Measurements from ENCODE around the gene SLC4A2. TPM values are rescaled to one million over a fixed set of nuclear protein-coding genes. Genes with fewer than 3 reads are reported as not detected.

SLC4A2 gene
- total RNA-seq, 5 donors from 2014 or later (not counting 1 experiment from before 2014, with no cell fraction given): 52.0 to 91.5 (median 74.4) TPM

- H3K4me3 ChIP-seq (ENCODE audit: control insufficient read depth in 1 of 2, extremely low read depth in 1 of 2, low read length in 1 of 2): no peak overlapping the region
- no peaks in the 10 kb centered on the region for H3K9me3 ChIP-seq
- Mint-ChIP-seq H3K9me3 (no peaks in the 10 kb centered on the region), H3K4me1 (peaks cover 0 to 11% (median 8%) of the 10 kb centered on the region in 3 donors), H3K27me3 (no peaks in the 10 kb centered on the region), H3K36me3 (no peaks in the 10 kb centered on the region), H3K4me3 (no peak overlapping the region), H3K27ac (peak overlapping the region in 1 of 2 donors; percentile 73)
- CTCF ChIA-PET: no interaction called here
- H3K36me3 ChIP-seq (ENCODE audit: control insufficient read depth in 2 of 2, extremely low read depth in 1 of 2, insufficient read depth in 1 of 2, low read length in 1 of 2): no peaks in the 10 kb centered on the region
- 78% methylated on average over 14 of the region's 17 CpGs for WGBS (ENCODE audit: insufficient coverage)
- peaks cover 0 to 10% of the 10 kb centered on the region in 2 experiments for H3K4me1 ChIP-seq (ENCODE audit: control insufficient read depth in 1 of 2, extremely low read depth in 1 of 2, insufficient read depth in 2 of 2, low read length in 2 of 2)
- peak in 2 of 4 experiments; percentile 32 to 58 for ATAC-seq (replicated peaks in 1 of 4)
- POLR2A ChIA-PET: interaction anchor here in 1 of 2 donors (0.7 kb wide), 1 partner anchor 964 kb away, joined by 4 read pairs; no protein-coding TSS in a partner anchor
- DNase-seq: peak in 1 of 35 experiments; percentile 34
- H3K27ac ChIP-seq (ENCODE audit: low read length): peak overlapping the region; percentile 29
- H3K27me3 ChIP-seq (replicated peaks in 1 of 2; ENCODE audit: control insufficient read depth in 2 of 2, extremely low read depth in 1 of 2, insufficient read depth in 2 of 2, low read length in 1 of 2): no peaks in the 10 kb centered on the region
Measured at GRCh38 chr7:151095828-151096475, 36.6 kb downstream of the SLC4A2 start.

GRCh38 chr7:151099486-151100211, 40.3 kb downstream of the SLC4A2 start:
- no peaks in the 10 kb centered on the region for H3K9me3 Mint-ChIP-seq
- no peaks in the 10 kb centered on the region for H3K9me3 ChIP-seq
- peaks cover 0 to 10% of the 10 kb centered on the region in 2 experiments for H3K4me1 ChIP-seq (ENCODE audit: control insufficient read depth in 1 of 2, extremely low read depth in 1 of 2, insufficient read depth in 2 of 2, low read length in 2 of 2)
- POLR2A ChIA-PET: no interaction called here
- no peak overlapping the region for H3K27ac ChIP-seq (ENCODE audit: low read length)
- peaks cover 0 to under 1% of the 10 kb centered on the region in 2 donors for H3K36me3 ChIP-seq (ENCODE audit: control insufficient read depth in 2 of 2, extremely low read depth in 1 of 2, insufficient read depth in 1 of 2, low read length in 1 of 2)
- ATAC-seq (replicated peaks in 1 of 4) (no peak), DNase-seq (no peak)
- CTCF ChIA-PET: interaction anchor here in 1 of 2 donors (0.5 kb wide), 1 partner anchor 320 kb away, joined by 3 read pairs; no protein-coding TSS in a partner anchor
- H3K27me3 ChIP-seq (replicated peaks in 1 of 2; ENCODE audit: control insufficient read depth in 2 of 2, extremely low read depth in 1 of 2, insufficient read depth in 2 of 2, low read length in 1 of 2): no peaks in the 10 kb centered on the region
- H3K27me3 Mint-ChIP-seq: no peaks in the 10 kb centered on the region
- no peak overlapping the region for H3K4me3 Mint-ChIP-seq
- WGBS (ENCODE audit: insufficient coverage): 90% methylated on average over 12 of the region's 20 CpGs
- no peak overlapping the region for H3K27ac Mint-ChIP-seq
- peaks cover 6% of the 10 kb centered on the region for H3K36me3 Mint-ChIP-seq
- H3K4me3 ChIP-seq (ENCODE audit: control insufficient read depth in 1 of 2, extremely low read depth in 1 of 2, low read length in 1 of 2): no peak overlapping the region
- peaks cover 0 to 8% (median 3%) of the 10 kb centered on the region in 3 donors for H3K4me1 Mint-ChIP-seq

- Mint-ChIP-seq H3K9me3 (no peaks in the 10 kb centered on the region), H3K4me1 (peaks cover 0 to 2% (median 2%) of the 10 kb centered on the region in 3 donors), H3K36me3 (peaks cover 6% of the 10 kb centered on the region), H3K27me3 (no peaks in the 10 kb centered on the region), H3K4me3 (no peak overlapping the region), H3K27ac (no peak overlapping the region)
- no peaks in the 10 kb centered on the region for H3K27me3 ChIP-seq (replicated peaks in 1 of 2; ENCODE audit: control insufficient read depth in 2 of 2, extremely low read depth in 1 of 2, insufficient read depth in 2 of 2, low read length in 1 of 2)
- no peaks in the 10 kb centered on the region for H3K9me3 ChIP-seq
- ATAC-seq (replicated peaks in 1 of 4) (no peak), DNase-seq (no peak)
- CTCF ChIA-PET: no interaction called here
- no peak overlapping the region for H3K4me3 ChIP-seq (ENCODE audit: control insufficient read depth in 1 of 2, extremely low read depth in 1 of 2, low read length in 1 of 2)
- peaks cover 0 to 4% of the 10 kb centered on the region in 2 experiments for H3K4me1 ChIP-seq (ENCODE audit: control insufficient read depth in 1 of 2, extremely low read depth in 1 of 2, insufficient read depth in 2 of 2, low read length in 2 of 2)
- peaks cover 0 to 3% of the 10 kb centered on the region in 2 donors for H3K36me3 ChIP-seq (ENCODE audit: control insufficient read depth in 2 of 2, extremely low read depth in 1 of 2, insufficient read depth in 1 of 2, low read length in 1 of 2)
- 90% methylated on average over 9 of the region's 10 CpGs for WGBS (ENCODE audit: insufficient coverage)
- POLR2A ChIA-PET: no interaction called here
- H3K27ac ChIP-seq (ENCODE audit: low read length): no peak overlapping the region
Measured at GRCh38 chr7:151100921-151101320, 41.5 kb downstream of the SLC4A2 start.

- peaks cover 6% of the 10 kb centered on the region for H3K36me3 Mint-ChIP-seq
- DNase-seq (no peak), ATAC-seq (replicated peaks in 1 of 4) (no peak)
- Histone ChIP-seq H3K27me3 (replicated peaks in 1 of 2; ENCODE audit: control insufficient read depth in 2 of 2, extremely low read depth in 1 of 2, insufficient read depth in 2 of 2, low read length in 1 of 2) (no peaks in the 10 kb centered on the region), H3K4me1 (ENCODE audit: control insufficient read depth in 1 of 2, extremely low read depth in 1 of 2, insufficient read depth in 2 of 2, low read length in 2 of 2) (no peaks in the 10 kb centered on the region), H3K4me3 (ENCODE audit: control insufficient read depth in 1 of 2, extremely low read depth in 1 of 2, low read length in 1 of 2) (no peak overlapping the region), H3K9me3 (no peaks in the 10 kb centered on the region), H3K36me3 (ENCODE audit: control insufficient read depth in 2 of 2, extremely low read depth in 1 of 2, insufficient read depth in 1 of 2, low read length in 1 of 2) (peaks cover 0 to 3% of the 10 kb centered on the region in 2 donors), H3K27ac (ENCODE audit: low read length) (no peak overlapping the region)
- no peaks in the 10 kb centered on the region for H3K27me3 Mint-ChIP-seq
- no peaks in the 10 kb centered on the region for H3K4me1 Mint-ChIP-seq
- ChIA-PET CTCF (no interaction called here), POLR2A (interaction anchor here in 1 of 2 donors (0.7 kb wide), 1 partner anchor 17 kb away, joined by 4 read pairs; no protein-coding TSS in a partner anchor)
- H3K27ac Mint-ChIP-seq: no peak overlapping the region
- no peaks in the 10 kb centered on the region for H3K9me3 Mint-ChIP-seq
- no peak overlapping the region for H3K4me3 Mint-ChIP-seq
- 93% methylated on average over 15 of the region's 24 CpGs for WGBS (ENCODE audit: insufficient coverage)
Measured at GRCh38 chr7:151101621-151102396, 42.4 kb downstream of the SLC4A2 start.

GRCh38 chr7:151102991-151103390, 43.6 kb downstream of the SLC4A2 start:
- ChIA-PET POLR2A (no interaction called here), CTCF (interaction anchor here in 1 of 2 donors (0.6 kb wide), 1 partner anchor 8 kb away, joined by 3 read pairs; no protein-coding TSS in a partner anchor)
- Histone ChIP-seq H3K27me3 (replicated peaks in 1 of 2; ENCODE audit: control insufficient read depth in 2 of 2, extremely low read depth in 1 of 2, insufficient read depth in 2 of 2, low read length in 1 of 2) (no peaks in the 10 kb centered on the region), H3K4me3 (ENCODE audit: control insufficient read depth in 1 of 2, extremely low read depth in 1 of 2, low read length in 1 of 2) (no peak overlapping the region), H3K36me3 (ENCODE audit: control insufficient read depth in 2 of 2, extremely low read depth in 1 of 2, insufficient read depth in 1 of 2, low read length in 1 of 2) (peaks cover 0 to 3% of the 10 kb centered on the region in 2 donors), H3K27ac (ENCODE audit: low read length) (no peak overlapping the region), H3K4me1 (ENCODE audit: control insufficient read depth in 1 of 2, extremely low read depth in 1 of 2, insufficient read depth in 2 of 2, low read length in 2 of 2) (no peaks in the 10 kb centered on the region), H3K9me3 (no peaks in the 10 kb centered on the region)
- peaks cover 6% of the 10 kb centered on the region for H3K36me3 Mint-ChIP-seq
- no peaks in the 10 kb centered on the region for H3K27me3 Mint-ChIP-seq
- ATAC-seq (replicated peaks in 1 of 4) (no peak), DNase-seq (no peak)
- H3K4me1 Mint-ChIP-seq: no peaks in the 10 kb centered on the region
- WGBS (ENCODE audit: insufficient coverage): 80% methylated on average over 1 of the region's 3 CpGs
- no peaks in the 10 kb centered on the region for H3K9me3 Mint-ChIP-seq
- no peak overlapping the region for H3K4me3 Mint-ChIP-seq
- no peak overlapping the region for H3K27ac Mint-ChIP-seq

GRCh38 chr7:151103973-151104372, 44.6 kb downstream of the SLC4A2 start:
- Histone ChIP-seq H3K4me1 (ENCODE audit: control insufficient read depth in 1 of 2, extremely low read depth in 1 of 2, insufficient read depth in 2 of 2, low read length in 2 of 2) (no peaks in the 10 kb centered on the region), H3K27ac (ENCODE audit: low read length) (no peak overlapping the region), H3K4me3 (ENCODE audit: control insufficient read depth in 1 of 2, extremely low read depth in 1 of 2, low read length in 1 of 2) (no peak overlapping the region), H3K36me3 (ENCODE audit: control insufficient read depth in 2 of 2, extremely low read depth in 1 of 2, insufficient read depth in 1 of 2, low read length in 1 of 2) (peaks cover 0 to 3% of the 10 kb centered on the region in 2 donors), H3K27me3 (replicated peaks in 1 of 2; ENCODE audit: control insufficient read depth in 2 of 2, extremely low read depth in 1 of 2, insufficient read depth in 2 of 2, low read length in 1 of 2) (no peaks in the 10 kb centered on the region), H3K9me3 (no peaks in the 10 kb centered on the region)
- peaks cover 6% of the 10 kb centered on the region for H3K36me3 Mint-ChIP-seq
- H3K4me1 Mint-ChIP-seq: no peaks in the 10 kb centered on the region
- no peaks in the 10 kb centered on the region for H3K27me3 Mint-ChIP-seq
- no peak overlapping the region for H3K4me3 Mint-ChIP-seq
- ATAC-seq (replicated peaks in 1 of 4) (no peak), DNase-seq (no peak)
- 94% methylated on average over 6 of the region's 12 CpGs for WGBS (ENCODE audit: insufficient coverage)
- no peak overlapping the region for H3K27ac Mint-ChIP-seq
- CTCF ChIA-PET: no interaction called here
- POLR2A ChIA-PET: no interaction called here
- H3K9me3 Mint-ChIP-seq: no peaks in the 10 kb centered on the region
